CD4-positive, alpha-beta T cell treated with Interleukin-17A for 4 hours (primary cell): ENCODE data around the gene JAK2.
A peak's percentile ranks its signal among the peaks of the same experiment; 100 is the strongest.
"Not testable (repeated sequence)": the region's sequence is repeated elsewhere in the genome, so short reads cannot be mapped to it uniquely, and the experiment has no call there.

Experiments used
- DNase-seq: peaks from one replicate; pipeline ENCODE4 v3.0.0-alpha.2; 2020; ENCODE audit warnings: mixed read lengths

Gene JAK2

GRCh38 chr9:4982721-4983482 lies 2.2 kb upstream of the JAK2 start:
- no peak for DNase-seq

- DNase-seq = no peak
Observed at GRCh38 chr9:4983601-4984165, 1.4 kb upstream of the JAK2 start.

GRCh38 chr9:4984171-4984620 lies 876 bp upstream of the JAK2 start:
- no peak for DNase-seq

- peak; percentile 48 for DNase-seq
Observed at GRCh38 chr9:4985386-4986266, 554 bp downstream of the JAK2 start.

GRCh38 chr9:4986296-4986695 lies 1.2 kb downstream of the JAK2 start:
- DNase-seq = no peak

- no peak for DNase-seq
Observed at GRCh38 chr9:4986783-4987182, 1.7 kb downstream of the JAK2 start.

- DNase-seq = peak; percentile 70
Observed at GRCh38 chr9:4987961-4988421, 2.9 kb downstream of the JAK2 start.

GRCh38 chr9:4992872-4993271 lies 7.8 kb downstream of the JAK2 start:
- DNase-seq = no peak

GRCh38 chr9:4994166-4994890 lies 9.3 kb downstream of the JAK2 start:
- no peak for DNase-seq

- DNase-seq = no peak
Observed at GRCh38 chr9:4997196-4997595, 12.1 kb downstream of the JAK2 start.

GRCh38 chr9:4997631-4998030 lies 12.6 kb downstream of the JAK2 start:
- no peak for DNase-seq

GRCh38 chr9:5002811-5003210 lies 17.7 kb downstream of the JAK2 start:
- no peak for DNase-seq

- DNase-seq = no peak
Observed at GRCh38 chr9:5004481-5004880, 19.4 kb downstream of the JAK2 start.

- no peak for DNase-seq
Observed at GRCh38 chr9:5008202-5008601, 23.1 kb downstream of the JAK2 start.

- no peak for DNase-seq
Observed at GRCh38 chr9:5013374-5013773, 28.3 kb downstream of the JAK2 start.

- no peak for DNase-seq
Observed at GRCh38 chr9:5015934-5016333, 30.9 kb downstream of the JAK2 start.

- DNase-seq = no peak
Observed at GRCh38 chr9:5025416-5025815, 40.3 kb downstream of the JAK2 start.

- not testable (repeated sequence) for DNase-seq
Observed at GRCh38 chr9:5031941-5032340, 46.9 kb downstream of the JAK2 start.

- no peak for DNase-seq
Observed at GRCh38 chr9:5040730-5041389, 55.8 kb downstream of the JAK2 start.

GRCh38 chr9:5041390-5042115 lies 56.5 kb downstream of the JAK2 start:
- DNase-seq = no peak

- DNase-seq = no peak
Observed at GRCh38 chr9:5042661-5043178, 57.6 kb downstream of the JAK2 start.
